Measurements from ENCODE around the gene PLS3. TPM values are rescaled to one million over a fixed set of nuclear protein-coding genes. Genes with fewer than 3 reads are reported as not detected.

The PLS3 gene
- polyA plus RNA-seq, 3 donors, result 291 to 323 (median 310) TPM

DNA sequence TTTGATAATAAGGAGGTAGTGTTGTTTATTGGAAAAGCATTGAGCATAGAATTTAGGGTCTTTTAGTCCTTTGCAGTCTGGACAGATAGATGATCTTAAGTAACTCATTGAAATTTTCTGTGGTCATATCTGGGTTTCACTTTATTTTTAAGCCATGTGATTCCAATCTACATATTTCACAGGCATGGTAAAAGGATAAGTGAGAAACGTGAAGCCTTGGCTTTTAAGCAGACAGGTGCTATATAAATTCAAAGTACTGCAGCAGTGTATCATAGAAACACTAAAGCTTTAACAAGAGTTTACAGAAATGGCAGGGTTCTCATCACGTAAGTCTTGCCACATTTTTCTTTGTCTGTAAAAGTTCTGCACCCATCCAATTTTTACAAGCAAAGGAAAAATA lies 4.9 kb downstream of the PLS3 start:
- DNase-seq (ENCODE audit: low read depth in 3 of 3, low spot score in 2 of 3), result no peak

DNA sequence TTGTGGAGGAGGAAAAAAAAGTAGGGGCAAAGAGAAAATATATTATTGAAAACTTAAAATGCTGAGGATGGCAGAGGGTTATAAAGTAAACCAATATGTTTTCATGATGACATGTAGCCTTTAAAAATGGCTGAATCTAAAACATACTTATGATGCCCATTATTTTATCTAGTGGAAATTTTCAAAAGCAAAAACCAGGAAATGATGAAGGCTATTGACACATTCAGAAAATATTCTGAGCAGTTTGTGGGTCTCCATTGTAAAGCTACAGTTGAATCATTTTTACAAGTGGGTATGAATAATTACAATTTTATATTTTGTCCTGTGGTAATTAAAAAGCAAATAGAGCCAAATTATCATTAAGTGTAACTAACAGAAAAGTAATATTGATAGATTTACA lies 10.7 kb downstream of the PLS3 start:
- DNase-seq (ENCODE audit: low read depth in 3 of 3, low spot score in 2 of 3), result no peak

DNA sequence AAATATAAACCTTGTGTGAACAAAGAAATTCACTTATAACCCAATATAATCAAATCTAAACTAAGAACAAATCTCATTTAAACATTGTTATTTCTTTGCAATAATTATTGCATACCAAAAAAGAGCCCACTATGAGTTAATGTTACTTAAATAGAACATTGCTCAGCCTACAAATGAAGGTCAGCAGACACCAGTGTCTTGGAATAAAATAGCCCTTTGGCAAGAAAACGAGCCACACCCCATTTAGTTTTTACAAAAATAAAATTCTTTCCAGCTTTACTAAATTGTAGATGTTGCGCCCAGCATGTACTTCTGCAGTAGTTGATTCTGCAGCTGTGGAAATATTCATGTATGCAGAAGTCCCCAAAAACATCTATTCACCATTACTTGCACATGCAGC lies 12.2 kb downstream of the PLS3 start:
- no peak for DNase-seq (ENCODE audit: low read depth in 3 of 3, low spot score in 2 of 3)

DNA sequence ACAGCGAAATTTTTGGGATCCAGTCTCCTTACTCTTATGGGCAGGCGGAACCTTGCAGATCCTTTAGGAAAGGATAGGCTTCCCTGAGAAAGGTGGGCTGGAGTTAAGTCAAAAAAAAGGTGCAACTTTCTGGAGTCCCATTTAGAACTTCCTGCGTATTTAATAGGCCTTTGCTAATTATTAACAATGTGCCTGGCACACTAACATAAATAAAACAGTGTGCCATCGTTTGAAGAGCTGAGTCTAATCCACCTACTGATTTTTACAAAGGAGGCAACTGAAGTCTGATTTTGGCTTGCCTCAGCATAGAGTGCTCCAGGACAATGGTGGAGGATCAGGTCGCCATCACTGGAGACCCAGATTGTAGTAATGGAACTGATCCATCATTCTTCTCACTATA lies 15.7 kb downstream of the PLS3 start:
- no peak for DNase-seq (ENCODE audit: low read depth in 3 of 3, low spot score in 2 of 3)

DNA sequence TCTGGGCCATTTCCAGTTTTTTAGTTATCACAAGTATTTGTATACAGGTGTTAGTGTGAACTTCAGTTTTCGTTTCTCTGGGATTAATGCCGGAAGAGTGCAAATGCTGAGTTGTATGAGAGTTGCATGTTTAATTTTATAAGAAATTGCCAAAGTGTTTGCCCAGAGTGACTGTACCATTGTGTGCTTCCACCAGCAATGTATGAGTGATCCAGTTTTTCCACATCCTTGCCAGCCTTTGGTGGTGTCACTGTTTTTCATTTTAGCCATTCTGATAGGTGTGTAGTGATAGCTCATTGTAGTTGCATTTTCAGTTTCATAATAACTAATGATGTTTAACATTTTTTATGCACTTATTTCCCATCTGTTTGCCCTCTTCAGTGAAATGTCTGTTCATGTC lies 18.4 kb downstream of the PLS3 start:
- DNase-seq (ENCODE audit: low read depth in 3 of 3, low spot score in 2 of 3), result no peak

DNA sequence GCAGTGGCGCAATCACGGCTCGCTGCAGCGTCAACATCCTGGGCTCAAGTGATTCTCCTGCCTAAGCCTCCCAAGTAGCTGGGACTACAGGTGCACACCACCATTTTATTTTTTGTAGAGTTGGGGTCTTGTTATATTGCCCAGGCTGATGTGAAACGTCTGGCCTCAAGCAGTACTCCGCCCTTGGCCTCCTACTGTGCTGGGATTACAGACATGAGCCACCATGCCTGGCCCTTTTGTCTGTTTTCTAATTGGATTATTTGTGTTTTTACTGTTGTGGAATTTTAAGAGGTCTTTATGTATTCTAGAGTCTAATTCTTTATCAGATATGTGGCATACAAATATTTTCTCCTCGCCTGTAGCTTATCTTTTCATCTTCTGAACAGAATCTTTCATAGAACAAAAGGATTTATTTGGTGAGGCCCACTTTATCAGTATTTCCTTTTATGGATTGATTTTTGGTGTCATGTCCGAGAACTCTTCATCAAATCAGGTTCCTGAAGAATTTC lies 18.9 kb downstream of the PLS3 start:
- DNase-seq (ENCODE audit: low read depth in 3 of 3, low spot score in 2 of 3), result no peak

DNA sequence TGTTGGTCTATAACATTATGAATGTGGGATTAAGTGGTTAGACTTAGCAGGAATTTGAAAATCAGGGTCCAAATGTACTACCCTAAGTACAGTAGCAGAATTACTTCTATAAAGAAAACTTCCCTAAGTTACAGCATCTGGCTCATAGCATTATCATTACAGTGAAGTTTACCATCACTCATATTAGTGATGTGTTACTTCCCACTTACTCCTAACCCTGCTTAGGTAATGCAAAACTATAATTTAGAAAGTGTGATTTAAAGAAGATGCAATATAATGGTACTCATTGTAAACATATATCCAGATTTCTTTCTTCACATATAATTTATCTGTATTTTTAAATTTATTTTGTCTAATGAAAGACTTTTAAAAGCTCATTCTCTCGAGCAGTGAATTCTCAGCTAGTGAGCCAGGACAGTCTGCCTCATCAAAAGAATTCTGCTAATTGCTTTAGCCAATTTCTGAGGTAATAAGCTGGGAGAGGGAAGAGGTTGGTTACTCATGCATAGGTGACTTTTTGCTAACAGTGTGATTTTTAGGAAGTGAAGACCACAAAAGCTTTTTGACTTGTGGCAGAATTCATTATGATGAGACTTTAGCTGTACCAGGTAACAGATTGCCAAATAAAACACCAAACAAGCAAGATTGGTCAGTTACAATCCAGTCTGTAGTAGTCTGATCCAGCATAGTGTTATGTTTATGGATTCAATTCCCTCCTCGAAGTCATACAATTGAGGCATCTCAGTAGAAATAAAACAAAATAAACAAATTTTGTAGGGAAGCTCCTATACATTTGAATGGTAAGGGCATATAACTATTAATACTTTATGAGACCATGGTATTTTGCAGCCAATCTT lies 21.0 kb downstream of the PLS3 start:
- no peak for DNase-seq (ENCODE audit: low read depth in 3 of 3, low spot score in 2 of 3)

DNA sequence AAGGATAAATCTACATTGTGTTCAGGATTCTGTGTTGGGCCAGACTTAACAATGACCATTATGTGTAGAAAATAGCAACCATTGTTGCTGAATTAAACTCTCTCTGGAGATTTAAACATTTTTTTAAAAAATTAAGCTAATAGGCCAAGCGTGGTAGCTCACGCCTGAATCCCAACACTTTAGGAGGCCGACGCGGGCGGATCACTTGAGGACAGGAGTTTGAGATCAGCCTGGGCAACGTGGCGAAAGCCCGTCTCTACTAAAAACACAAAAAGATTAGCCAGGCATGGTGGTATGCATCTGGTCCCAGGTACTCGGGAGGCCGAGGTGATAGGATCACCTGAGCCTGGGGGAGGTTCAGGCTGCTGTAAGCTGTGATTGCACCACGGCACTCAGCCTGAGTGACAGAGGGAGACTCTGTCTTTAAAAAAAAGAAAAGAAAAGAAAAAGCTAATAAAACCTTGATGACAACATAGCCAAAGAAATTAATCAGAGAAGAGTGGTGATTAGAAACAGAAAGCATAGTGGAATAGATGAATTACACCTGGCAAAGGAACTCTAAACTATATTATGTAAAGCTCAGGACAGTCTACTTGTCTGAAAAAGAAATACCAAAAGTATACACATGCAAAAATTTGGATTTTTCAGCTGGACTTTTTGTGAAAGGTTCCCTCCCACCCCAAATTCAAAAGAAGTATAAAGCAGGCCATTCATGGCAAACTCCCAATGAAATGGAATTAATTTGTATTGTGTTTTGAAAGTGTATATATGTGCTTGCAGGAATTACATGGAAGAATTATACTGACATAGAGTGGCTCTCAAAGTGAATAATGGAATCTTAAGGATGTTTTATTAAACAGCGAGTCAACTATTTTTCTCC lies 21.9 kb downstream of the PLS3 start:
- no peak for DNase-seq (ENCODE audit: low read depth in 3 of 3, low spot score in 2 of 3)

DNA sequence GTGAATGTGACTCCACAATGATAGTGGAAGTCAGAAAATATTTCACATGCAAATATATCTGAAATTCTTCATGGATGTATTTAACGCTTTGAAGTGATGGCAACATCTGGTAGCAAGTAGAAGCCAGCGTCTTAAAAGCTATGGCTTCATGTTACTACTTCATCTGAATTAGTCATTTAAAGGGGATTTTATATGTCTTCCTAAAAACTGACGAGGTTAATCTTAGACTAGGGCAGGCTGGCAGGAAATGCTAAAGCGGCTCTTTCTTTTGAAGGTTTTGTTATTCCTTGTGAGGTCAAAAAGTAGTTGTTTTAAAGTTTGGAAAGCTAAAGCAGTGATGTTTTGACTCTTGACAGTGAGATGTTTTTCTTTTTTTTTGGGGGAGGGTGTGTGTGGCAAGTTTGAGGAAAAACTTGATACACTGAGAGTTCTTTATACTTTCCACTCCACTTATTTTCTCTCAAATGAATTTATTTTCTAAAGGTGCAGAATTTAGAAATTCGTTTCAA lies 22.6 kb downstream of the PLS3 start:
- DNase-seq (ENCODE audit: low read depth in 3 of 3, low spot score in 2 of 3), result no peak

DNA sequence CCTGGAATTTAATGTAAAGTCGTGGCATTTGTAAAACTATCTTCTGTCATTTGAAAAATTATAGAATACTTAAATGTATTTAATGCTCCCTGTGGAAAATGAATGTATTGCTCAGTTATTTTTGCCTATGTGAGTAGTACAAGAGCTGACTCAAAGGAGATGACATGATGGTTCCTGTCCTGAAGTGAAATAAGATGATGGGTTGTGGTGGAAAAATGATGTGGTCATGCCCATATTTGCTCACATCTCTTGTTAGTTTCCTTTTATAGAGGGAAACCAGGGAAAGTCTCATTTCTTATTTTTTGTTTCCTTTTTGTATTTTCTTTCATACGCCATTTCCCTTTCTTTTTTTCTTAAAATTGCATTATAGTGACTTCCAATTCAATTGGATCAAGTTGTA lies 23.7 kb downstream of the PLS3 start:
- no peak for DNase-seq (ENCODE audit: low read depth in 3 of 3, low spot score in 2 of 3)

DNA sequence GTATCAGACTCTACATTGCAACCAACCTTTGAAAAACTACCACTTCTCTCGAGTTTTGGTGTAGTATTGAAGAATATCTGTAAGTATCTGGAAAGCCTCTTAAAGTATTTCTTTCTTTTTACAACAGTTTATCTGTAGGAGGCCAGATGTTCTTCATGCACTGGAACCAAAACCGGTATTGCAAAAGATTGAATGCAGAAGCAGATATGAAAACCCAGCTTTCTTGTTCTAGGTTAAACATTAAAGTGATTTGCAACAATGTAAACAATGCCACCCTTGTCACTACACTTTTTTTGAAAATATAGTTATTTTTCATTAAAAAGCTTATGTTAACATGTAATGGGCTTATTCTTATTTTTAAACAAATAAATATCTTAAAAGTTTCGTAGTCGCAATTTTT lies 27.2 kb downstream of the PLS3 start:
- no peak for DNase-seq (ENCODE audit: low read depth in 3 of 3, low spot score in 2 of 3)

DNA sequence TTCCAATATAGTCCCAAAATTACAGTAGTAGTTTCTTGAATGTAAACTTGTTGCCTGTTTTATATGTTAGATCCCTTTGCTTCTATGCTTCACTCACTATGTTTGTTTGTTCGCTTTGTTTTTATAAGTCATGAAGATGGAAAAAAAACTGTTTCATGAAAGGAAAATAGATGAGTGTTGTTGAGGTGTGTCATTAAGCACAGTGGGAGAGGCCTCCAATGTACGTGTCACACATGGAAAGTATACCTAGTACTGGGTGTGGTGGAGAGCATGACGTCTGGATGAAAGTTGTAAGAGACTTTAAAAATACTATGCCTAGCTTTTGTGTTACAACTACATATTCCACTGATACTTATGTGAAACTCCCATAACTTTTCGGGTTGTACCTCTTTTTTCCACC lies 28.4 kb downstream of the PLS3 start:
- no peak for DNase-seq (ENCODE audit: low read depth in 3 of 3, low spot score in 2 of 3)

DNA sequence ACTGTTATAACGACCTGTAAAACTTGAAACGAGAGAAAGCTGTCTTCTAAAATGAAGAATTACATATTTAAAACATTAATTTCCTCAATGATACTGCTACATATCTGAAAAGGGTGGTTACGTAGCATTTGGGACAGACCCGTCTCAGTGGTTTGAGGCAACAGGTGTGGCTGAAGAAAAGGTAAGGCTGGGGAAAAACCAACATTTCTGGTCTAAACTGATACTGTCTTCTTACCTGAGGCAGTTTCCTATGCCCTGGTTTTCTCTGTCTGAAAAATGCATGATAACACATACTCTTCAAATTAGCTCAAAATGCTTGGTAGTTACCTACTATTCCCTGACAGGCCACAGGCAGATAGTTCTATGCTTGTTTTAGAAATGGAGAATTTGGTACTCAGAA lies 30.4 kb downstream of the PLS3 start:
- no peak for DNase-seq (ENCODE audit: low read depth in 3 of 3, low spot score in 2 of 3)

DNA sequence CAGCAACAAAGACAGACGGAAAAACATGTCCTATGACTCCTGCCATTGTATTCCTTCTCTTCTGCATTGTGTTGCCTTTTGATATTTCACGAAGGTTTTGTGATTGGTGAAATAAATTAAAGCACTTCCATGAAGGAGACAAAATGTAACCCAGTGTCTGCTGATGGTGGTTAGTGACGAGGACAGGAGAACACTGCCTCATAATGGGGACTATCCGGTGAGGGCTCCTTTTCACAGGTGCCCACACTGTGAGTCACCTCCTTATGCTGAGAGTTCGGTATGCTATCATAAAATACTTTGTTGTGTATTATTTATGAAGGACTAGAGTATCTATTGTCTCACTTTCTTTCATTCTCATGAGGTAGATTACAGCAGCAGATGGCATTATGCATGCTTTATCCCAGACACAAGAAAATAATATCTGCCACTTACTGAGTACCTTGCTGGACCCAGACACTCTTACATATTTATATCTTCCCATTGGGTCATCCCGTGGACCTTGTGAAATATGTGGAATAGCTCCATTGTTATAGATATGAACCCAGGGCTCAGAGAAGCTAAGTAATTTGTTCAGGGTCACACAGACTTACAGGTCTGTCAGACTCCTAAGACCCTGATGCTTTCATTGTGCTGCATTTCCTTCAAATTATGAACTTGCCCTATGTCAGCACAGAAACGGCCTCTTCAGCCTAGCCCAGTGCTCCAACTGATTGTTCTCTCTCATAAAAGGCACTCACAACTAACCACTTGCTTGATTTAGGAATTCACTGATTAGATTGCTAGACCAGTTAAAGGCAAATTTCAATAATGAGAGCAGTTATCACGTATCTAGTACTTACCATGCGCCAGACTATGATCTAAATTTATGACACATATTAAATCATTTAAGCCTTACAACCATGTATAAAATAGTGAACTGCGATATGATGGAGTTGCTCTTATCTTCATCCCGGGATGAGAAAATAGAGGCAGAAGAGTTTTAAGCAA lies 31.2 kb downstream of the PLS3 start:
- DNase-seq (ENCODE audit: low read depth in 3 of 3, low spot score in 2 of 3), result no peak

DNA sequence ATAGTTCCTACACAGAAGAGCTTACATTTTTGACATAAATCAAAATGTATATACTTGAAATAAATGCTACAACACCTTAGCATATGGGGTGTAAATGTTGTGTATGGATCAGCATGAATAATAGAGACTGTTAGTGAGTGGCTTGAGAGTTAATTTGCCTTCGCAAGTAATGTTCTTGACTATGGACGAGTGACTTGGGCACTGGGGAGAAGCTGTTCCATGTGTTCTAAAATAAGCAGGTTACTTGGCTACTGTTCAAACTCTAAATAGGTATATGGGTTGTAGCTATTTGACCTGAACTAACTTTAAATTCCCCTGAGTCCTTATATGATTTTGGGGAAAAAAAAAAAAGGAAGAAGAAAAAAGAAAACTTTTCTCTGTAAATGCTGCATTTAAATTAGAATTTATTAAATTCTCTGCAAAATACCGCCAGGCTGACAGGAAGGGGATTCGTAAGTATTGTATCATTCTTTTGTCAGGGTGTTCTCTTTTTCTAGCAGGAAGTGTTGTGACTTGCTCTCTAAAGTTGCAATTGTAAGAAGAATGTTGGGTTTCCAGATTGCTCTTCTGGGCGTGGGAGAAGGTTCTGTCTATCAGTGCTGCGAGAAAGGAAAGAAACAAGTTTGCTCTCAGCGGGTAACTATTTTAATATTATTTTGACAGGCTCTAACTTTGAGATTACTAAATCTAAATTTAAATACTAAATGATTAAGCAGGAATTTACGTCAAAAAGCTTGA lies 32.2 kb downstream of the PLS3 start:
- no peak for DNase-seq (ENCODE audit: low read depth in 3 of 3, low spot score in 2 of 3)

DNA sequence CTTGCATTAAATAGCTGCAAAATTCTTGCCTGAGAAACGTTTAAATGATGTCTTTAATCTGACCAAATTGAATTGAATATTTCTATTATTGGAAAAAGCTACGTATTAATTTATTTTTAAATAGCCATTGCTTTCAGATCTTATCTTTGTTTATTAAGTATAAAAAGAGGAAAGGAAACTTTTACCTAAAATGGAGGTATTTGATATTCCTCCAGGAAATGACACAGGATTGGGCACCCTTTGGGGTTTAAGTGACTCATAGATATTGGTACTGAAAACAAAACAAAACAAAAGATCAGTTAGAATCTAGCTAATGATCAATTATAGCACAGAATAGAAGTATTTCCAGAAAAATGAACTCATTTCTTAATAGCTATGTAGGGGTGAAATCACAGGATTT lies 34.1 kb downstream of the PLS3 start:
- DNase-seq (ENCODE audit: low read depth in 3 of 3, low spot score in 2 of 3), result no peak

DNA sequence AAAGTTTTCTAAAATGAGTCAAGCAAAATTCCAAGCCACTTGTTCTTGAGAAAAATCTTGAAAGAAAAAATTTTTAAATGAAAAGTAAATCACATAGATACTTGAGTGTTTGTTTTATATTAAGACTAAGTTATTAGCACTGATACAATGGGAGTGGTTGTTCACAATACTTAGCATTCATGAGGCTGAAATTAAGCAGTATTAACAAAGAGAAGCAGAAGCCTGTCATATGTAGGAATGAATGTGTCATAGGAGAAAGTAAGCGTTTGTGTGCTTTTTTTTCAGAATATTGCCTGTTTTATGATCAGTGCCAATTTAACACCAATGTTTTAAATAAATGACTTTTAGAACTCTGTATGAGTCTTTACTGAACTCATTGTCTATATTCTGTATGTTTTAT lies 37.6 kb downstream of the PLS3 start:
- DNase-seq (ENCODE audit: low read depth in 3 of 3, low spot score in 2 of 3), result no peak

DNA sequence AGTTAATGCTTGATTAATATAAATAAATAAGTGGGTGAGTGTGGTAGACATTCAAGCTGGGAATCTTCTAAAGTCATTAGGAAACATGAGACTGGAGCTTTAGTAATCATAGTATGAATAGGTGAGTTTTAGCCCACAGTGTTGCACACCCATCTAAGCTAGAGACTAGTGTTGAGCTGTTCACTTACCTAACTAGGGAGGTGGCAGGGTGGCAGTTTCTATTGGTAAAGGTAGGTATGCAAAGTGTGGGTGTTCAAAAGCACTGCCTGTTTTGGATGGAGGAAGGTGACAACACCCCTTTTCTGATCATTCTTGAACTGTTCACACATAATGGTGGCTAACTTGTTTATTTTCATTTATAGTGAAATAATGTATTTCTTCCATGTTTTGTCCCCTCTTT lies 41.3 kb downstream of the PLS3 start:
- no peak for DNase-seq (ENCODE audit: low read depth in 3 of 3, low spot score in 2 of 3)

DNA sequence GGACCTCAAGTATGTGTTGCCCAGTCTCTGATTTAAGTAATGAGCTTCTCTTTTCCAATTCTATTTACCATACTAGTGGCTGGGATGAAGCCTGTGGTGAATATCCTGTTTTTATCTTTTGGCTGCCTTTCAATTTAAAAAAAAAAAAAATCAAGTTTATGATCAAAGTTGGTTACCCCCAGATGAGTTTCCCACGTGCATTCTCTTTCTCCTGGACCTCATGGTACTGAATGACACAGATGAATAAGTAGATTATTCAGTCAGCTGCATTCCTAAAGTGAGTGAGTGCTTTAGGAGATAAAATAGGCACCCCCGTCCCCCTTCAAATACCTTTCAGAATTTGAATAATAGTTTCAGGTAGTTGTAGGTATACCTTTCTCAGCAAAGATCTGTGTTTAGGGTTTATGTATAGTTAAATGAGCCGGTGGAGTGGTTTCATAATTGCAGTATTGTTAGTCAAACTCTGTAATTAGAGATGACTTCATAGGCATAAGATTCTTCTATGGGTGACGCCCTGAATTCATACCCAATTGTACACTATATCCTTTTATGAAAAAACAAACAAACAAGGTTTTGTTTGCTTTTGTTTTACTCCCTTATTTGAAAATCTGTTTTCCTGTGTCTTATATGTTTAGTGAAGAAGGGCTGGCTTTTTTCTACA lies 41.9 kb downstream of the PLS3 start:
- DNase-seq (ENCODE audit: low read depth in 3 of 3, low spot score in 2 of 3), result no peak

Measured in right renal cortex interstitium (tissue), 3 donors.